CD14-positive monocyte (primary cell): ENCODE measurements around the gene LRBA. TPM values are rescaled to one million over a fixed set of nuclear protein-coding genes. Genes with fewer than 3 reads are reported as not detected.

Experiments
- DNase-seq, 3 donors: peaks; one replicate each; pipeline ENCODE4 v3.0.0-alpha.2; 2011 to 2022
- H2AFZ ChIP-seq: 2 replicates; pipeline ENCODE4 v1.6.0; 2012; ENCODE audit warnings: mild to moderate bottlenecking, low read depth, low read length, inconsistent platforms; ENCODE audit not compliant: insufficient read depth, poor library complexity, severe bottlenecking
- H3K27ac ChIP-seq, 2 donors: 1 replicate in 1 of 2; 2 replicates in 1 of 2; pipeline ENCODE4 v1.5.1; 2012 to 2013; ENCODE audit warnings: low read length in 2 of 2, control low read depth in 1 of 2, inconsistent platforms in 1 of 2, low read depth in 1 of 2, mild to moderate bottlenecking in 1 of 2
- H3K27me3 ChIP-seq, 2 donors: one replicate each; pipeline versions ENCODE4 v1.6.0 to v1.6.1; 2011 to 2013; ENCODE audit warnings: low read length in 2 of 2; ENCODE audit not compliant: control insufficient read depth in 2 of 2, insufficient read depth in 2 of 2
- H3K36me3 ChIP-seq, 2 donors: replicated peaks in 1 of 2; 1 replicate in 1 of 2; 2 replicates in 1 of 2; pipeline versions ENCODE4 v1.5.1 to v1.6.1; 2012 to 2013; ENCODE audit warnings: low read length in 2 of 2, control low read depth in 1 of 2, inconsistent platforms in 1 of 2, mild to moderate bottlenecking in 1 of 2; ENCODE audit not compliant: insufficient read depth in 2 of 2, control insufficient read depth in 1 of 2
- H3K4me1 ChIP-seq, 2 donors: 1 replicate in 1 of 2; 2 replicates in 1 of 2; pipeline versions ENCODE4 v1.5.1 to v1.6.1; 2012 to 2013; ENCODE audit warnings: low read length in 2 of 2, control low read depth in 1 of 2, inconsistent platforms in 1 of 2, mild to moderate bottlenecking in 1 of 2, moderate library complexity in 1 of 2; ENCODE audit not compliant: insufficient read depth in 2 of 2, control insufficient read depth in 1 of 2
- H3K4me2 ChIP-seq: replicated peaks from 2 replicates; pipeline ENCODE3; 2012; ENCODE audit warnings: low read length, moderate library complexity, mild to moderate bottlenecking; ENCODE audit not compliant: poor library complexity, severe bottlenecking; ENCODE audit errors: extremely low read depth
- H3K4me3 ChIP-seq, 3 experiments: fragments of 200-600 bp in 1 of 3; sonication (generic) in 1 of 3; replicated peaks in 1 of 3; 1 replicate in 2 of 3; 2 replicates in 1 of 3; pipeline ENCODE4 v1.5.1; 2011 to 2013; ENCODE audit warnings: low read length in 3 of 3, mild to moderate bottlenecking in 3 of 3, control low read depth in 2 of 3, low read depth in 2 of 3, inconsistent platforms in 1 of 3, moderate library complexity in 1 of 3
- H3K79me2 ChIP-seq: 2 replicates; pipeline ENCODE4 v1.6.0; 2012; ENCODE audit warnings: mild to moderate bottlenecking, control low read depth, inconsistent platforms, low read length, moderate library complexity; ENCODE audit not compliant: insufficient read depth
- H3K9ac ChIP-seq: 2 replicates; pipeline ENCODE4 v1.6.0; 2017; ENCODE audit warnings: low read length, mild to moderate bottlenecking; ENCODE audit not compliant: insufficient read depth, poor library complexity, severe bottlenecking
- H3K9me3 ChIP-seq, 2 donors: replicated peaks in 1 of 2; 1 replicate in 1 of 2; 2 replicates in 1 of 2; pipeline versions ENCODE4 v1.5.1 to v1.6.1; 2012 to 2013; ENCODE audit warnings: low read length in 2 of 2, control low read depth in 1 of 2; ENCODE audit not compliant: control insufficient read depth in 1 of 2, insufficient read depth in 1 of 2
- H4K20me1 ChIP-seq: 2 replicates; pipeline ENCODE4 v1.6.0; 2012; ENCODE audit warnings: mild to moderate bottlenecking, low read length, control low read depth, moderate library complexity; ENCODE audit not compliant: insufficient read depth
- H3K27ac Mint-ChIP-seq, 7 donors: one replicate each; pipeline ENCODE4 v1.8.0; 2020; ENCODE audit warnings: mild to moderate bottlenecking in 7 of 7, mixed read lengths in 7 of 7, moderate library complexity in 6 of 7, inconsistent platforms in 2 of 7
- H3K27me3 Mint-ChIP-seq, 3 donors: one replicate each; pipeline ENCODE4 v1.8.0; 2021 to 2022; ENCODE audit warnings: low read depth in 3 of 3, mild to moderate bottlenecking in 3 of 3, mixed read lengths in 3 of 3, moderate library complexity in 3 of 3, inconsistent platforms in 1 of 3
- H3K36me3 Mint-ChIP-seq, 2 donors: one replicate each; pipeline ENCODE4 v1.8.0; 2020; ENCODE audit warnings: mixed read lengths in 2 of 2, inconsistent platforms in 1 of 2, mild to moderate bottlenecking in 1 of 2
- H3K4me1 Mint-ChIP-seq: one replicate; pipeline ENCODE4 v1.8.0; 2020; ENCODE audit warnings: mild to moderate bottlenecking, mixed read lengths
- H3K4me3 Mint-ChIP-seq, 2 donors: one replicate each; pipeline ENCODE4 v1.8.0; 2020; ENCODE audit warnings: mild to moderate bottlenecking in 2 of 2, mixed read lengths in 2 of 2, moderate library complexity in 1 of 2
- H3K9me3 Mint-ChIP-seq, 7 donors: one replicate each; pipeline ENCODE4 v1.8.0; 2020 to 2022; ENCODE audit warnings: mixed read lengths in 7 of 7, mild to moderate bottlenecking in 6 of 7, moderate library complexity in 6 of 7, inconsistent platforms in 2 of 7
- CTCF ChIP-seq: fragments of 200-600 bp; IDR thresholded peaks from one replicate; pipeline ENCODE4 v1.8.0; 2022; ENCODE audit warnings: antibody characterized with exemption, mild to moderate bottlenecking
- WGBS: methylation state at CpG from one replicate; pipeline ENCODE4 v1.1.5; 2013; ENCODE audit warnings: missing lambda C conversion rate; ENCODE audit not compliant: insufficient coverage; 5-methylcytosine and 5-hydroxymethylcytosine counted together
- intact Hi-C, 2 donors: fragments of 100-400 bp; cut with micrococcal nuclease; formaldehyde crosslinking; loops; one replicate each; pipeline versions ENCODE4 v1.15.0 to v1.15.1; 2023
- polyA plus RNA-seq, 3 donors: library from polyadenylated mRNA; depleted of rRNA in 1 of 3; unstranded in 2 of 3; stranded (reverse) in 1 of 3; fragments of 300-500 nt in 2 of 3; fragments of >200 nt in 1 of 3; fragmentation: Illumina TruSeq in 2 of 3; gene quantifications; 1 replicate in 2 of 3; 2 replicates in 1 of 3; pipeline ENCODE4 v1.2.3, GENCODE V29; 2012 to 2021

Gene LRBA
- polyA plus RNA-seq, 3 donors = 1.5 to 5.5 (median 4.4) TPM

GRCh38 chr4:150949342-150949741 is 65.7 kb downstream of the LRBA start:
- H3K4me1 ChIP-seq = peaks cover 6 to 17% of the 10 kb centered on the region in 2 donors
- H3K4me2 ChIP-seq = no peak overlapping the region
- H3K9ac ChIP-seq = no peak overlapping the region
- DNase-seq = no peak
- H3K9me3 Mint-ChIP-seq = peaks cover 0 to 6% (median 4%) of the 10 kb centered on the region in 7 donors
- H4K20me1 ChIP-seq = no peaks in the 10 kb centered on the region
- H3K4me3 ChIP-seq = no peak overlapping the region
- no peak overlapping the region for H3K4me3 Mint-ChIP-seq
- H3K36me3 Mint-ChIP-seq = no peaks in the 10 kb centered on the region
- intact Hi-C loops = no loop called here
- peaks cover 36% of the 10 kb centered on the region for H3K4me1 Mint-ChIP-seq
- WGBS = no CpG with 5 or more reads among the region's 2 CpGs
- no peaks in the 10 kb centered on the region for H3K27me3 ChIP-seq
- H3K9me3 ChIP-seq = no peaks in the 10 kb centered on the region
- H3K27ac Mint-ChIP-seq = no peak overlapping the region
- H3K79me2 ChIP-seq = no peaks in the 10 kb centered on the region
- no peak overlapping the region for H2AFZ ChIP-seq
- H3K27me3 Mint-ChIP-seq = no peaks in the 10 kb centered on the region
- no peak for TF ChIP-seq CTCF
- no peak overlapping the region for H3K27ac ChIP-seq
- H3K36me3 ChIP-seq = no peaks in the 10 kb centered on the region

GRCh38 chr4:150948710-150949109 is 66.4 kb downstream of the LRBA start:
- no peaks in the 10 kb centered on the region for H3K36me3 ChIP-seq
- Mint-ChIP-seq H3K9me3 (peaks cover 0 to 4% (median 4%) of the 10 kb centered on the region in 7 donors), H3K36me3 (no peaks in the 10 kb centered on the region), H3K4me1 (peaks cover 39% of the 10 kb centered on the region), H3K4me3 (no peak overlapping the region), H3K27me3 (no peaks in the 10 kb centered on the region), H3K27ac (no peak overlapping the region)
- H3K9ac ChIP-seq = no peak overlapping the region
- H3K9me3 ChIP-seq = no peaks in the 10 kb centered on the region
- no peak for DNase-seq
- no peak overlapping the region for H3K4me2 ChIP-seq
- H3K27ac ChIP-seq = no peak overlapping the region
- H3K79me2 ChIP-seq = no peaks in the 10 kb centered on the region
- no peaks in the 10 kb centered on the region for H4K20me1 ChIP-seq
- no peak overlapping the region for H2AFZ ChIP-seq
- no CpG with 5 or more reads among the region's 2 CpGs for WGBS
- no peak for TF ChIP-seq CTCF
- H3K4me3 ChIP-seq = no peak overlapping the region
- intact Hi-C loops = no loop called here
- H3K27me3 ChIP-seq = no peaks in the 10 kb centered on the region
- peaks cover 6 to 17% of the 10 kb centered on the region in 2 donors for H3K4me1 ChIP-seq
